Endothelial cell of umbilical vein (primary cell): ENCODE results near the gene NKAP. TPM values are rescaled to one million over a fixed set of nuclear protein-coding genes. Genes with fewer than 3 reads are reported as not detected.

Experiments used
- BruUV-seq: library from RNA; stranded (reverse); fragments of 400-500 nt; replicated peaks from 2 replicates; lab custom pipeline; 2021; lab: Mats Ljungman, UMichigan
- CTCF ChIA-PET: fragments of 300-600, 350-600 bp; sonication (Branson Sonifier 250); formaldehyde crosslinking; loops from one replicate; lab custom pipeline; 2021; ENCODE audit warnings: antibody characterized with exemption, inconsistent platforms; lab: Charles Lee
- POLR2A ChIA-PET: fragments of 300-600, 350-600 bp; sonication (Branson Sonifier 250); formaldehyde crosslinking; loops from one replicate; lab custom pipeline; 2021; ENCODE audit warnings: antibody characterized with exemption, inconsistent platforms; lab: Charles Lee
- DNase-seq: peaks from one replicate; pipeline ENCODE4 v3.0.0-alpha.2; 2011; ENCODE audit warnings: low read depth, low spot score
- FAIRE-seq: peaks from 2 replicates; lab custom pipeline; 2011; peaks lifted over from hg19 to GRCh38; lab: Jason Lieb, UNC
- H2AFZ ChIP-seq: 2 replicates; pipeline ENCODE4 v1.6.0; 2012; ENCODE audit warnings: low read depth, low read length, control low read depth, inconsistent platforms
- H3K27ac ChIP-seq: 2 replicates; pipeline ENCODE4 v1.5.1; 2011; ENCODE audit warnings: low read depth, mild to moderate bottlenecking, control low read depth, low read length, moderate library complexity; ENCODE audit not compliant: insufficient read depth
- H3K27me3 ChIP-seq, 2 experiments: 2 replicates each; pipeline versions ENCODE4 v1.6.0 to v1.6.1; 2011; ENCODE audit warnings: low read length in 2 of 2, mixed read lengths in 1 of 2; ENCODE audit not compliant: control insufficient read depth in 2 of 2, insufficient read depth in 2 of 2
- H3K36me3 ChIP-seq, 2 experiments: 2 replicates in 1 of 2; 3 replicates in 1 of 2; pipeline ENCODE4 v1.5.1; 2011; ENCODE audit warnings: low read length in 2 of 2, mild to moderate bottlenecking in 1 of 2, moderate library complexity in 1 of 2; ENCODE audit not compliant: control insufficient read depth in 2 of 2, insufficient read depth in 2 of 2; ENCODE audit errors: extremely low read depth in 1 of 2
- H3K4me1 ChIP-seq: 3 replicates; pipeline ENCODE4 v1.5.1; 2011; ENCODE audit warnings: mild to moderate bottlenecking, low read length; ENCODE audit not compliant: control insufficient read depth, insufficient read depth; ENCODE audit errors: extremely low read depth
- H3K4me2 ChIP-seq: 2 replicates; pipeline ENCODE4 v1.6.1; 2011; ENCODE audit warnings: low read length, control low read depth, mixed read lengths; ENCODE audit not compliant: insufficient read depth
- H3K4me3 ChIP-seq, 3 experiments: fragments of 200-600 bp in 1 of 3; sonication (generic), shearing (Covaris generic) in 1 of 3; replicated peaks in 1 of 3; 2 replicates each; pipeline ENCODE4 v1.5.1; 2011 to 2016; ENCODE audit warnings: control low read depth in 3 of 3, low read length in 3 of 3, mild to moderate bottlenecking in 2 of 3, inconsistent platforms in 1 of 3, low read depth in 1 of 3, moderate library complexity in 1 of 3; ENCODE audit not compliant: insufficient read depth in 1 of 3
- H3K79me2 ChIP-seq: 2 replicates; pipeline ENCODE4 v1.6.0; 2012; ENCODE audit warnings: low read length, inconsistent platforms; ENCODE audit not compliant: control insufficient read depth, insufficient read depth
- H3K9ac ChIP-seq: replicated peaks from 2 replicates; pipeline ENCODE3; 2011; ENCODE audit warnings: low read length, control low read depth; ENCODE audit not compliant: insufficient read depth; ENCODE audit errors: extremely low read depth
- H3K9me1 ChIP-seq: replicated peaks from 3 replicates; pipeline ENCODE4 v1.6.0; 2011; ENCODE audit warnings: mild to moderate bottlenecking, low read length; ENCODE audit not compliant: control insufficient read depth, insufficient read depth; ENCODE audit errors: extremely low read depth
- H3K9me3 ChIP-seq: replicated peaks from 2 replicates; pipeline ENCODE4 v1.5.1; 2012; ENCODE audit warnings: low read length, inconsistent platforms; ENCODE audit not compliant: control insufficient read depth, insufficient read depth
- H4K20me1 ChIP-seq: replicated peaks from 2 replicates; pipeline ENCODE3; 2011; ENCODE audit warnings: mild to moderate bottlenecking, low read length; ENCODE audit not compliant: control insufficient read depth, insufficient read depth; ENCODE audit errors: extremely low read depth
- CTCF ChIP-seq, 2 donors: IDR thresholded peaks; 1 replicate in 1 of 2; 2 replicates in 1 of 2; pipeline ENCODE4 v1.5.1; 2011; ENCODE audit warnings: low read length in 2 of 2, mild to moderate bottlenecking in 2 of 2, moderate library complexity in 2 of 2, control low read depth in 1 of 2, inconsistent platforms in 1 of 2, low read depth in 1 of 2; ENCODE audit not compliant: insufficient read depth in 1 of 2; ENCODE audit errors: extremely low read depth in 1 of 2
- EZH2 ChIP-seq: IDR thresholded peaks from 2 replicates; pipeline ENCODE4 v1.6.1; 2012; ENCODE audit warnings: borderline replicate concordance, low read depth, mild to moderate bottlenecking, moderate library complexity, low read length, inconsistent platforms; ENCODE audit not compliant: severe bottlenecking
- FOS ChIP-seq: IDR thresholded peaks from 2 replicates; pipeline ENCODE4 v1.6.1; 2011; ENCODE audit warnings: mild to moderate bottlenecking, low read length, moderate library complexity, borderline replicate concordance; ENCODE audit not compliant: insufficient read depth
- GATA2 ChIP-seq: IDR thresholded peaks from 2 replicates; pipeline ENCODE4 v1.7.0; 2011; ENCODE audit warnings: low read depth, mild to moderate bottlenecking, moderate library complexity, mixed read lengths, low read length; ENCODE audit not compliant: insufficient read length, insufficient read depth
- JUN ChIP-seq: IDR thresholded peaks from 2 replicates; pipeline ENCODE4 v1.6.1; 2011; ENCODE audit warnings: borderline replicate concordance, low read depth; ENCODE audit not compliant: insufficient read length, insufficient read depth
- MAX ChIP-seq: IDR thresholded peaks from 2 replicates; pipeline ENCODE4 v1.6.1; 2011; ENCODE audit not compliant: insufficient read depth, insufficient read length
- MYC ChIP-seq: IDR thresholded peaks from one replicate; pipeline ENCODE4 v1.6.1; 2011; ENCODE audit warnings: mild to moderate bottlenecking, low read depth, low read length
- POLR2A ChIP-seq: IDR thresholded peaks from 2 replicates; pipeline ENCODE4 v1.6.1; 2012; ENCODE audit warnings: low read depth, mild to moderate bottlenecking, control low read depth, low read length
- POLR2AphosphoS5 ChIP-seq: IDR thresholded peaks from 2 replicates; pipeline ENCODE4 v1.6.1; 2012; ENCODE audit warnings: low read depth, mild to moderate bottlenecking, control low read depth, low read length, moderate library complexity; ENCODE audit not compliant: insufficient read depth
- dilution Hi-C: fragments of 300-500 bp; cut with MboI; formaldehyde crosslinking; loops from one replicate; pipeline ENCODE4 v1.15.0; 2019; ENCODE audit warnings: low sequenced_read_pairs; ENCODE audit not compliant: extremely low pct_ligation_motif_present
- intact Hi-C: fragments of 100-400 bp; cut with micrococcal nuclease; formaldehyde crosslinking; loops from one replicate; pipeline ENCODE4 v1.10.0; 2022
- polyA plus RNA-seq, 4 experiments: library from polyadenylated mRNA; depleted of rRNA in 3 of 4; stranded (reverse) in 3 of 4; unstranded in 1 of 4; fragments of >200 nt; gene quantifications; 2 replicates each; pipeline versions ENCODE4 v1.2.1 to v1.2.3, GENCODE V29; 2011 to 2012; ENCODE audit warnings: missing spikeins in 1 of 4
- total RNA-seq: library from RNA; stranded (reverse); gene quantifications from 2 replicates; pipeline ENCODE4 v1.2.3, GENCODE V29; 2021

NKAP gene
- total and polyA plus RNA-seq, 2 donors (not counting 3 experiments of a cell fraction or from before 2014, with no cell fraction given): 2.2 to 8.0 TPM

GRCh38 chrX:119984652-119985051, 41.1 kb upstream of the NKAP start:
- Histone ChIP-seq H3K79me2 (no peaks in the 10 kb centered on the region), H3K9ac (no peak overlapping the region), H3K36me3 (no peaks in the 10 kb centered on the region), H3K4me3 (no peak overlapping the region), H4K20me1 (no peaks in the 10 kb centered on the region), H3K4me2 (no peak overlapping the region), H3K9me3 (no peaks in the 10 kb centered on the region), H3K27ac (no peak overlapping the region), H2AFZ (no peak overlapping the region), H3K27me3 (peaks cover 5 to 7% of the 10 kb centered on the region in 2 experiments), H3K9me1 (no peaks in the 10 kb centered on the region), H3K4me1 (no peaks in the 10 kb centered on the region)
- ChIA-PET CTCF (no interaction called here), POLR2A (no interaction called here)
- TF ChIP-seq POLR2A (no peak), FOS (no peak), CTCF (IDR thresholded peaks at IDR 0.05; ENCODE audit: extremely low read depth in 1 of 2, insufficient read depth in 1 of 2, low read depth in 1 of 2, low read length in 2 of 2) (no peak), GATA2 (no peak)
- intact Hi-C loops (no loop called here), dilution Hi-C loops (no loop called here)
- no TSS peak for BruUV-seq
- DNase-seq (no peak), FAIRE-seq (no peak)

GRCh38 chrX:119983494-119983893, 39.9 kb upstream of the NKAP start:
- H3K9me1 ChIP-seq: no peaks in the 10 kb centered on the region
- no peaks in the 10 kb centered on the region for H4K20me1 ChIP-seq
- no peaks in the 10 kb centered on the region for H3K79me2 ChIP-seq
- intact Hi-C loops: no loop called here
- no peaks in the 10 kb centered on the region for H3K4me1 ChIP-seq
- no peak for FAIRE-seq
- no peak overlapping the region for H3K4me2 ChIP-seq
- H3K27me3 ChIP-seq: peaks cover 1 to 2% of the 10 kb centered on the region in 2 experiments
- CTCF ChIA-PET: no interaction called here
- no peaks in the 10 kb centered on the region for H3K9me3 ChIP-seq
- no peak overlapping the region for H2AFZ ChIP-seq
- no peaks in the 10 kb centered on the region for H3K36me3 ChIP-seq
- no peak overlapping the region for H3K9ac ChIP-seq
- dilution Hi-C loops: no loop called here
- DNase-seq: no peak
- no peak overlapping the region for H3K4me3 ChIP-seq
- TF ChIP-seq MAX (no peak), EZH2 (no peak), JUN (no peak), CTCF (IDR thresholded peaks at IDR 0.05; ENCODE audit: extremely low read depth in 1 of 2, insufficient read depth in 1 of 2, low read depth in 1 of 2, low read length in 2 of 2) (no peak), POLR2AphosphoS5 (no peak), FOS (no peak), MYC (no peak), GATA2 (no peak), POLR2A (no peak)
- no peak overlapping the region for H3K27ac ChIP-seq
- BruUV-seq: no TSS peak
- POLR2A ChIA-PET: no interaction called here
